ENCODE results near the gene SREK1IP1. TPM values are rescaled to one million over a fixed set of nuclear protein-coding genes. Genes with fewer than 3 reads are reported as not detected.

SREK1IP1 gene
- total RNA-seq, 1 experiment from 2014 or later = 21.9 TPM

DNA sequence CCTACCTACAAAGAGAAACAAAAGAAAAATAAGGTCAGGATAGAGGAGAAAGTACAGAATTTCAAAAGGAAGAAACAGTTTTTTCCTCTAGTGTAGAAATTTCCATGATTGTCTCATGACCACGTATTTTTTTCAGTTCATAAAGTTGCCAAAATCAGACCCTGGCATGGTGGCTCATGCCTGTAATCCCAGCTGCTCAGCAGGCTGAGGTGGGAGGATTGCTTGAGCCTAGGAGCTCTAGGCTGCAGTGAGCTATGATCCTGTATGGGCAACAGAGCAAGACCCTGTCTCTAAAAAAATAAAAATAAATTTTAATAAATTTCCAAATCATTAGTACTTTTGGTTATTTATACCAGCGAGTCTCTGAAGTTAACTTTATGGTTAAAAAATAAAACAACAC is 38.0 kb upstream of the SREK1IP1 start:
- DNase-seq = no peak
- no peaks in the 10 kb centered on the region for H3K27me3 Mint-ChIP-seq (ENCODE audit: insufficient read depth, unreplicated experiment)
- H3K36me3 Mint-ChIP-seq (ENCODE audit: insufficient read depth, unreplicated experiment) = no peaks in the 10 kb centered on the region
- TF ChIP-seq, protein P1, sequence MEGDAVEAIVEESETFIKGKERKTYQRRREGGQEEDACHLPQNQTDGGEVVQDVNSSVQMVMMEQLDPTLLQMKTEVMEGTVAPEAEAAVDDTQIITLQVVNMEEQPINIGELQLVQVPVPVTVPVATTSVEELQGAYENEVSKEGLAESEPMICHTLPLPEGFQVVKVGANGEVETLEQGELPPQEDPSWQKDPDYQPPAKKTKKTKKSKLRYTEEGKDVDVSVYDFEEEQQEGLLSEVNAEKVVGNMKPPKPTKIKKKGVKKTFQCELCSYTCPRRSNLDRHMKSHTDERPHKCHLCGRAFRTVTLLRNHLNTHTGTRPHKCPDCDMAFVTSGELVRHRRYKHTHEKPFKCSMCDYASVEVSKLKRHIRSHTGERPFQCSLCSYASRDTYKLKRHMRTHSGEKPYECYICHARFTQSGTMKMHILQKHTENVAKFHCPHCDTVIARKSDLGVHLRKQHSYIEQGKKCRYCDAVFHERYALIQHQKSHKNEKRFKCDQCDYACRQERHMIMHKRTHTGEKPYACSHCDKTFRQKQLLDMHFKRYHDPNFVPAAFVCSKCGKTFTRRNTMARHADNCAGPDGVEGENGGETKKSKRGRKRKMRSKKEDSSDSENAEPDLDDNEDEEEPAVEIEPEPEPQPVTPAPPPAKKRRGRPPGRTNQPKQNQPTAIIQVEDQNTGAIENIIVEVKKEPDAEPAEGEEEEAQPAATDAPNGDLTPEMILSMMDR (IDR thresholded peaks at IDR 0.05; ENCODE audit: insufficient read depth in 1 of 2, low read depth in 1 of 2, low read length in 1 of 2, severe bottlenecking in 1 of 2, unreplicated experiment in 1 of 2) = no peak
- H3K4me3 Mint-ChIP-seq (ENCODE audit: unreplicated experiment) = no peak overlapping the region
- ChIA-PET CTCF (no interaction called here), POLR2A (no interaction called here)
- H3K4me1 Mint-ChIP-seq (ENCODE audit: low read depth, unreplicated experiment) = no peaks in the 10 kb centered on the region
- BruUV-seq (replicated peaks) = no TSS peak
- Histone ChIP-seq H3K4me1 (no peaks in the 10 kb centered on the region), H3K27me3 (replicated peaks; ENCODE audit: control insufficient read depth, insufficient read depth, low read length) (no peaks in the 10 kb centered on the region), H3K9me3 (no peaks in the 10 kb centered on the region), H3K36me3 (ENCODE audit: control insufficient read depth, insufficient read depth, low read length) (no peaks in the 10 kb centered on the region), H3K4me3 (ENCODE audit: low read depth, low read length) (no peak overlapping the region)
- no peak overlapping the region for H3K27ac Mint-ChIP-seq (ENCODE audit: unreplicated experiment)
- intact Hi-C loops (cut with micrococcal nuclease; ENCODE audit: unreplicated experiment) = no loop called here
- H3K9me3 Mint-ChIP-seq (ENCODE audit: unreplicated experiment) = no peaks in the 10 kb centered on the region

DNA sequence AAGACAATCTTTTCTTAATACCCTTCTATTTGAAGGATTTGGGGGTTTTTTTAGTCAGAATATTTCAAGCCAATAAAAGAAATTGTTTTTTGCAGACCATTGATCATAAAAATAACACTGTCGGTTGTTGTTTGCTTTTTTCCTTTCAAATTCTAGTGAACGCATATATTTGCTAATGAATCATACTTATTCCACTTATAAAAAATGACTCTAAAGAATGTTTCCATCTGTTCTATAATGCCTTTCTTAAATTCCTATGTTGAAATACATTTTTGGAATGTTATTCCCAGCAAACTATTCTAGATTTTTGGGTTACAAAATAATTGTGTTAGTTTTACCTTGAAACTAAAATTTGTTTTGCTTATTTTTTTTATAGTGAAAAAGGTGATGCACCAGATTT is 32.4 kb upstream of the SREK1IP1 start:
- H3K4me1 Mint-ChIP-seq (ENCODE audit: low read depth, unreplicated experiment) = no peaks in the 10 kb centered on the region
- Histone ChIP-seq H3K27me3 (replicated peaks; ENCODE audit: control insufficient read depth, insufficient read depth, low read length) (no peaks in the 10 kb centered on the region), H3K4me3 (ENCODE audit: low read depth, low read length) (no peak overlapping the region), H3K36me3 (ENCODE audit: control insufficient read depth, insufficient read depth, low read length) (no peaks in the 10 kb centered on the region), H3K9me3 (no peaks in the 10 kb centered on the region), H3K4me1 (no peaks in the 10 kb centered on the region)
- ChIA-PET POLR2A (no interaction called here), CTCF (no interaction called here)
- TF ChIP-seq, protein P1 (IDR thresholded peaks at IDR 0.05; ENCODE audit: insufficient read depth in 1 of 2, low read depth in 1 of 2, low read length in 1 of 2, severe bottlenecking in 1 of 2, unreplicated experiment in 1 of 2) = no peak
- no peaks in the 10 kb centered on the region for H3K9me3 Mint-ChIP-seq (ENCODE audit: unreplicated experiment)
- intact Hi-C loops (cut with micrococcal nuclease; ENCODE audit: unreplicated experiment) = no loop called here
- no TSS peak for BruUV-seq (replicated peaks)
- no peaks in the 10 kb centered on the region for H3K27me3 Mint-ChIP-seq (ENCODE audit: insufficient read depth, unreplicated experiment)
- no peak for DNase-seq
- no peaks in the 10 kb centered on the region for H3K36me3 Mint-ChIP-seq (ENCODE audit: insufficient read depth, unreplicated experiment)
- H3K4me3 Mint-ChIP-seq (ENCODE audit: unreplicated experiment) = no peak overlapping the region
- no peak overlapping the region for H3K27ac Mint-ChIP-seq (ENCODE audit: unreplicated experiment)

DNA sequence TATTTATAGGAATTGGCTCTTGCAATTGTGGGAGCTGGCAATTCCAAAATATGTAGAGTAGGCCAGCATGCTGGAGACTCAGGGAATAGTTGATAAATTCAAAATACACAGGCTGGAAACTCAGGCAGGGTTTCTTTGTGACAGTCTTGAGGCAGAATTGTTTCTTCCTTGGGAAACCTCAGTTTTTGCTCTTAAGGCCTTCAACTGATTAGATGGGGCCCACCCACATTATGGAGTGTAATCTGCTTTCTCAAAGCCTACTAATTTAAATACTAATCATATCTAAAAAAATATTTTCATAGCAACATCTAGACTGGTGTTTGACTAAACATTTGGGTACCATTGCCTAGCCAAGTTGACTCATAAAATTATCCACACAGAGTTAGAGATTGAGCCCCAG is 27.8 kb upstream of the SREK1IP1 start:
- no peak for DNase-seq
- Mint-ChIP-seq H3K9me3 (ENCODE audit: unreplicated experiment) (no peaks in the 10 kb centered on the region), H3K27me3 (ENCODE audit: insufficient read depth, unreplicated experiment) (no peaks in the 10 kb centered on the region), H3K4me3 (ENCODE audit: unreplicated experiment) (no peak overlapping the region), H3K36me3 (ENCODE audit: insufficient read depth, unreplicated experiment) (no peaks in the 10 kb centered on the region), H3K4me1 (ENCODE audit: low read depth, unreplicated experiment) (no peaks in the 10 kb centered on the region), H3K27ac (ENCODE audit: unreplicated experiment) (no peak overlapping the region)
- TF ChIP-seq, protein P1 (IDR thresholded peaks at IDR 0.05; ENCODE audit: insufficient read depth in 1 of 2, low read depth in 1 of 2, low read length in 1 of 2, severe bottlenecking in 1 of 2, unreplicated experiment in 1 of 2) = no peak
- Histone ChIP-seq H3K36me3 (ENCODE audit: control insufficient read depth, insufficient read depth, low read length) (no peaks in the 10 kb centered on the region), H3K9me3 (no peaks in the 10 kb centered on the region), H3K4me1 (peaks cover 13% of the 10 kb centered on the region), H3K4me3 (ENCODE audit: low read depth, low read length) (no peak overlapping the region), H3K27me3 (replicated peaks; ENCODE audit: control insufficient read depth, insufficient read depth, low read length) (no peaks in the 10 kb centered on the region)
- BruUV-seq (replicated peaks) = no TSS peak
- intact Hi-C loops (cut with micrococcal nuclease; ENCODE audit: unreplicated experiment) = no loop called here
- CTCF ChIA-PET = interaction anchor here (0.6 kb wide), 1 partner anchor 151 kb away, joined by 4 read pairs; no protein-coding TSS in a partner anchor
- POLR2A ChIA-PET = no interaction called here

Data from Caco-2 (cell line).